ENCODE results near the gene SHISA9.

Gene SHISA9

GRCh38 chr16:13041180-13041579, 139.8 kb downstream of the SHISA9 start:
- H3K27me3 ChIP-seq (ENCODE audit: control insufficient read depth, insufficient read depth, low read length) = no peaks in the 10 kb centered on the region
- H3K9me3 ChIP-seq (ENCODE audit: control insufficient read depth, low read length) = no peaks in the 10 kb centered on the region
- H3K4me3 ChIP-seq (ENCODE audit: low read length) = no peak overlapping the region
- no peaks in the 10 kb centered on the region for H3K36me3 ChIP-seq (ENCODE audit: control insufficient read depth, insufficient read depth, low read length)
- no peaks in the 10 kb centered on the region for H3K4me1 ChIP-seq (ENCODE audit: control insufficient read depth, insufficient read depth, low read length)
- H3K9ac ChIP-seq (ENCODE audit: low read length) = no peak overlapping the region

- H3K27me3 ChIP-seq (ENCODE audit: control insufficient read depth, insufficient read depth, low read length) = no peaks in the 10 kb centered on the region
- H3K9ac ChIP-seq (ENCODE audit: low read length) = no peak overlapping the region
- no peaks in the 10 kb centered on the region for H3K4me1 ChIP-seq (ENCODE audit: control insufficient read depth, insufficient read depth, low read length)
- H3K9me3 ChIP-seq (ENCODE audit: control insufficient read depth, low read length) = no peaks in the 10 kb centered on the region
- H3K36me3 ChIP-seq (ENCODE audit: control insufficient read depth, insufficient read depth, low read length) = no peaks in the 10 kb centered on the region
- no peak overlapping the region for H3K4me3 ChIP-seq (ENCODE audit: low read length)
These were observed 140.4 kb downstream of the SHISA9 start for GRCh38 chr16:13041646-13042290.

DNA sequence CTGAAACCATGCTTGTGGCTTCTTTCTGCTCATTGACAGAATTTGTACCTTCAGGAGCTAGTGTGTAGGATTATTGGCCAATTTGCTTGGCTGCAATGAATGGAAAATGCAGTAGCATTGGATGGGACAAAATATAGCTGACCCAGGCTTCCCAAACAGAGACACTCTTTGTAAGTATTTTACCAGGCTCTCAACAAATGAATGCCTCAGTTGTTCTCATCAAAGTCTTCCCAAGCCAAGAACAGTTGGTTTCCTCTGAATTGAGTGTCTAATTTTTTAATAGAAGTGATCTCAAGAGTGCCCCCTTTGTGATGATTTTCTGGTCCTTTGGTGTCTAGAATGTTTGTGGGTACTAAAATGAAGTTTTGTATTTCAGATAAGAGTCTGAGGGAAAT, 140.9 kb downstream of the SHISA9 start:
- Histone ChIP-seq H3K27me3 (ENCODE audit: control insufficient read depth, insufficient read depth, low read length) (no peaks in the 10 kb centered on the region), H3K36me3 (ENCODE audit: control insufficient read depth, insufficient read depth, low read length) (no peaks in the 10 kb centered on the region), H3K9me3 (ENCODE audit: control insufficient read depth, low read length) (no peaks in the 10 kb centered on the region), H3K9ac (ENCODE audit: low read length) (no peak overlapping the region), H3K4me3 (ENCODE audit: low read length) (no peak overlapping the region), H3K4me1 (ENCODE audit: control insufficient read depth, insufficient read depth, low read length) (no peaks in the 10 kb centered on the region)

DNA sequence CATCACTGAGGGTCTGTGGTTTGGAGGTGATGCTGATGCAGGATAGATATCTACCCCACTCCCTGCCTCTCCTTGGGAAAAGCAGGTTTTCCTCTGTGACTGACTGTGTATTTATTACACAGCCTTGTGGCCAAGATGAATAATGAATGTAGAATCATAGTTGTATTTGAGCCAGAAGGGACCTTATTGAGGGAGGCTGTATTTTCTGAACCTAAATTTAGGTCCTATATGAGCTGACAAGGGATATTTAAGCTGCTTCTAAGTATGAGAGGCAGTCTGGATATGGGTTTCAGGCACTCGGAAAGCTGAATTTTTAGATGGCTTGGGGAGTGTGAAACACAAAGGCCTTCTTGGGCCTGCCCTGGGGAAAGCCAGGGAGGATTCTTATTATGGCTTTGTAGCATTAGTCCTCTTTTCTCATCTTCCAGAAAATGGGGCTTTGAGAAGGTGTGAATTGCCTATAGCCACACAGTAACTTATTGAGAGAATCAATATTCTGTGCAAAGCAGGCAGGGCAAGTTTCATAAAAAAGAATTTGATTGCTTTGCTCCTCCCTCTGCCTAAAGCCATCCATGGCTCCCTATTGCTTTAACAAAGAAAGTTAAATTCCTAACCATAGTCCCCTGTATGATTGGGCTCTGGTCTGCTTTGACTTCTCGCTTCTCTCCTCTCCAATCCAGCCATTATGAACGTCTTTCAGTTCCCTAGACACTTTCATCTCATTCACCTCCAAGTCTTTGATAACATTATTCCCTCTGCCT, 144.8 kb downstream of the SHISA9 start:
- Histone ChIP-seq H3K9me3 (ENCODE audit: control insufficient read depth, low read length) (no peaks in the 10 kb centered on the region), H3K9ac (ENCODE audit: low read length) (no peak overlapping the region), H3K4me1 (ENCODE audit: control insufficient read depth, insufficient read depth, low read length) (no peaks in the 10 kb centered on the region), H3K27me3 (ENCODE audit: control insufficient read depth, insufficient read depth, low read length) (no peaks in the 10 kb centered on the region), H3K36me3 (ENCODE audit: control insufficient read depth, insufficient read depth, low read length) (no peaks in the 10 kb centered on the region), H3K4me3 (ENCODE audit: low read length) (no peak overlapping the region)

DNA sequence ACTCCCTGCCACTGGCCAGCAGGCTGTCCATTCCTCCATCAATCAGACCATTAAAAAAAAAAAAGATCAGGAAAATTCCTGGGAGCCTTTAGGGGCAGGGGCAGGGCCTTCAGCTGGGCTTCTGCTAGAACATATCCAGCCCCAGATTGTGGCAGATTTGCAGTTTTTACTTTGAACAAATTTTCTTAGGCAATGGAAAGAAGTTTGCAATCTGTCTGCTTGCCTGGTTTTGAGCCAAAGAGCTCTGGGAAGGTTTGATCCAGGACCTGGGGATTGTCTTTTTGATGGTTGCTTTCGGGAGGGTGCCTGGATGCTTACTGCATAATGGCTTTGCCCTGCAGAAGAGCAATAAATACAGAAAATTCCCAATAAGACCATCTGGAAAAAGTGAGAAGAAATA, 145.9 kb downstream of the SHISA9 start:
- no peak overlapping the region for H3K4me3 ChIP-seq (ENCODE audit: low read length)
- H3K9me3 ChIP-seq (ENCODE audit: control insufficient read depth, low read length) = no peaks in the 10 kb centered on the region
- no peak overlapping the region for H3K9ac ChIP-seq (ENCODE audit: low read length)
- H3K27me3 ChIP-seq (ENCODE audit: control insufficient read depth, insufficient read depth, low read length) = no peaks in the 10 kb centered on the region
- H3K36me3 ChIP-seq (ENCODE audit: control insufficient read depth, insufficient read depth, low read length) = no peaks in the 10 kb centered on the region
- no peaks in the 10 kb centered on the region for H3K4me1 ChIP-seq (ENCODE audit: control insufficient read depth, insufficient read depth, low read length)

DNA sequence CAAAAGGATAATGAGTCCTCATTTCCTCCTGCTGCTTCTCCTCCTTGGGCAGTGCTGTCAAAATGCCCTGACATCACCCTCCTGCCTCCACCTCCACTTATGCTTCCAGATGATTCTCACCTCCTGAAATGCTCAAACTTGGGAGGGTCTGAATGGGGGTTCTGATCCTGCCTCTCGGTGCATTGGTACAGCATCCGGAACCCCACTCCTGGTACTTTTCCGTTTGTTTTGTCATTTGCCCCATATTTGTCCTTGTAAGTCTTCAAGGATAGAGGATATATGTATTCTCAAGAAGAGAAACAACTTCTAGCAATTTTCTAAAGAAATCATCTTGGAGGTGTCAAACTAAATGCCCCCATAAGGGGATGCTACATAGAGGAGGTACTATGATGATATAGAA, 148.3 kb downstream of the SHISA9 start:
- Histone ChIP-seq H3K27me3 (ENCODE audit: control insufficient read depth, insufficient read depth, low read length) (no peaks in the 10 kb centered on the region), H3K4me3 (ENCODE audit: low read length) (no peak overlapping the region), H3K36me3 (ENCODE audit: control insufficient read depth, insufficient read depth, low read length) (no peaks in the 10 kb centered on the region), H3K4me1 (ENCODE audit: control insufficient read depth, insufficient read depth, low read length) (no peaks in the 10 kb centered on the region), H3K9ac (ENCODE audit: low read length) (no peak overlapping the region), H3K9me3 (ENCODE audit: control insufficient read depth, low read length) (no peaks in the 10 kb centered on the region)

GRCh38 chr16:13052431-13052830, 151.0 kb downstream of the SHISA9 start:
- H3K9me3 ChIP-seq (ENCODE audit: control insufficient read depth, low read length) = no peaks in the 10 kb centered on the region
- H3K9ac ChIP-seq (ENCODE audit: low read length) = no peak overlapping the region
- no peak overlapping the region for H3K4me3 ChIP-seq (ENCODE audit: low read length)
- H3K27me3 ChIP-seq (ENCODE audit: control insufficient read depth, insufficient read depth, low read length) = no peaks in the 10 kb centered on the region
- no peaks in the 10 kb centered on the region for H3K36me3 ChIP-seq (ENCODE audit: control insufficient read depth, insufficient read depth, low read length)
- H3K4me1 ChIP-seq (ENCODE audit: control insufficient read depth, insufficient read depth, low read length) = no peaks in the 10 kb centered on the region

DNA sequence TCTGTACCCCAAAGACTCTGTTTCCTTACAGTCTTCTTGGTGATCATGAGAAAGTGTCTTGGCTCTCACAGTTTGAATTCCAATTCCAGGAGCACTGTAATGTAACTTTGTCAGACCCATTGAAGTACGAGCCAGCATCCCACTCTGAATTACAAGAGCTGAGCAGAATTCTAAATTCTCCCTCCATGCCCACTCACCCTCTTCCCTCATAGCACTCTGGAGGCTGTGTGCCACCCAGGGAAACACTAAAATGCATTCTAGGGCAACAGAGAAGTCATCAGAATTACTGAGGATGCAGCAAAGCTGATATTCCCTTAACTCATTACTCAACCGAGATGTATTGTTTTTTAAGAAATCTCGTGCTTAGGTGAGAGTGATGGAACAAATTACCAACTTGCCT, 154.1 kb downstream of the SHISA9 start:
- H3K4me1 ChIP-seq (ENCODE audit: control insufficient read depth, insufficient read depth, low read length) = no peaks in the 10 kb centered on the region

DNA sequence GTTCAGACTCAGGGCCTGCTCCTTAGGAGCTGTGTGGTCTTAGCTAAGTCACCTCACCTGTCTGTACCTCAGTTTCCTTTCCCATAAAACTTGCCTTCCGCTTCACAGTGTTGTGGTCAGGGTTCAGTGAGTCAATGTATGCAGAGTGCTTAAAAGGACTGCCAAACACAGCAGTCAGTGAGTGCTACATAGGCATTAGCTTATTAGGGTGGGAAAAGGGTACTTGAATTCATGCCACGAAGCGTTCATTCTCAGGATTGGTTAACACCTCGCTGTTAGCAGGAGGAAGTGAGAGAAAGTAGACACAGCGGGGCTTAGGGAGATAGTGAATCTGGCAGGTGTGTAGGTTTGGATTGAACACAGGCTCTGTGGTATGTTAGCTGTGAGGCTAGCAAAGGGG, 155.2 kb downstream of the SHISA9 start:
- no peaks in the 10 kb centered on the region for H3K36me3 ChIP-seq (ENCODE audit: control insufficient read depth, insufficient read depth, low read length)
- H3K4me3 ChIP-seq (ENCODE audit: low read length) = no peak overlapping the region
- H3K9me3 ChIP-seq (ENCODE audit: control insufficient read depth, low read length) = no peaks in the 10 kb centered on the region
- no peaks in the 10 kb centered on the region for H3K4me1 ChIP-seq (ENCODE audit: control insufficient read depth, insufficient read depth, low read length)
- H3K27me3 ChIP-seq (ENCODE audit: control insufficient read depth, insufficient read depth, low read length) = no peaks in the 10 kb centered on the region
- no peak overlapping the region for H3K9ac ChIP-seq (ENCODE audit: low read length)

More for the DNA sequence above, 154.1 kb downstream of the SHISA9 start:
- Histone ChIP-seq H3K27me3 (ENCODE audit: control insufficient read depth, insufficient read depth, low read length) (no peaks in the 10 kb centered on the region), H3K9ac (ENCODE audit: low read length) (no peak overlapping the region), H3K4me3 (ENCODE audit: low read length) (no peak overlapping the region), H3K36me3 (ENCODE audit: control insufficient read depth, insufficient read depth, low read length) (no peaks in the 10 kb centered on the region), H3K9me3 (ENCODE audit: control insufficient read depth, low read length) (no peaks in the 10 kb centered on the region)

GRCh38 chr16:13060932-13061331, 159.5 kb downstream of the SHISA9 start:
- no peak overlapping the region for H3K4me3 ChIP-seq (ENCODE audit: low read length)
- H3K9ac ChIP-seq (ENCODE audit: low read length) = no peak overlapping the region
- no peaks in the 10 kb centered on the region for H3K27me3 ChIP-seq (ENCODE audit: control insufficient read depth, insufficient read depth, low read length)
- H3K9me3 ChIP-seq (ENCODE audit: control insufficient read depth, low read length) = no peaks in the 10 kb centered on the region
- H3K36me3 ChIP-seq (ENCODE audit: control insufficient read depth, insufficient read depth, low read length) = no peaks in the 10 kb centered on the region
- no peaks in the 10 kb centered on the region for H3K4me1 ChIP-seq (ENCODE audit: control insufficient read depth, insufficient read depth, low read length)

GRCh38 chr16:13061691-13062090, 160.3 kb downstream of the SHISA9 start:
- H3K27me3 ChIP-seq (ENCODE audit: control insufficient read depth, insufficient read depth, low read length) = no peaks in the 10 kb centered on the region
- no peaks in the 10 kb centered on the region for H3K4me1 ChIP-seq (ENCODE audit: control insufficient read depth, insufficient read depth, low read length)
- H3K36me3 ChIP-seq (ENCODE audit: control insufficient read depth, insufficient read depth, low read length) = no peaks in the 10 kb centered on the region
- no peaks in the 10 kb centered on the region for H3K9me3 ChIP-seq (ENCODE audit: control insufficient read depth, low read length)
- no peak overlapping the region for H3K4me3 ChIP-seq (ENCODE audit: low read length)
- H3K9ac ChIP-seq (ENCODE audit: low read length) = no peak overlapping the region

DNA sequence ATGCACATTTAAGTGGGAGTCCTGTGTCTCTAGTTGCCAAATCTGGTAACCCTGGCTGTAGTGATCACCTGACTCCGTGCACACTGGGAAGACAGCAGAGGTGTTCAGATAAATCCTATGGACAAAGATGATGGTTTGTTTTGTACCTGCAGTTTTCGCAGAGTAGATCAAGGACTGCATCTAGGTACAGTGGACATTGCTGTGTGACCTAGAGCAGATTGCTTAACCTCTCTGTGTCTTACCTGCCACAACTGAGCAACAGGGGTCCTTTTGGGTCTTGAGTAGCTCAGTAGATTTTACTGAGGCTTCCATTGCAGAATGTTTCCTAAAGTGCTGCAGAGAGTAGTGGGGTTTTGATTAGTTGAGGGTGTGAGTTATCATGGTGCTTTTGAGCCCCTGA, 160.8 kb downstream of the SHISA9 start:
- H3K27me3 ChIP-seq (ENCODE audit: control insufficient read depth, insufficient read depth, low read length) = no peaks in the 10 kb centered on the region
- no peaks in the 10 kb centered on the region for H3K4me1 ChIP-seq (ENCODE audit: control insufficient read depth, insufficient read depth, low read length)
- no peaks in the 10 kb centered on the region for H3K36me3 ChIP-seq (ENCODE audit: control insufficient read depth, insufficient read depth, low read length)
- no peak overlapping the region for H3K9ac ChIP-seq (ENCODE audit: low read length)
- H3K9me3 ChIP-seq (ENCODE audit: control insufficient read depth, low read length) = no peaks in the 10 kb centered on the region
- H3K4me3 ChIP-seq (ENCODE audit: low read length) = no peak overlapping the region

All from mucosa of stomach (tissue), 1 donor.